ENCODE data around the gene PGAP3. TPM values are rescaled to one million over a fixed set of nuclear protein-coding genes. Genes with fewer than 3 reads are reported as not detected.

PGAP3 gene
- total RNA-seq, 1 experiment from 2014 or later = 5.9 TPM

DNA sequence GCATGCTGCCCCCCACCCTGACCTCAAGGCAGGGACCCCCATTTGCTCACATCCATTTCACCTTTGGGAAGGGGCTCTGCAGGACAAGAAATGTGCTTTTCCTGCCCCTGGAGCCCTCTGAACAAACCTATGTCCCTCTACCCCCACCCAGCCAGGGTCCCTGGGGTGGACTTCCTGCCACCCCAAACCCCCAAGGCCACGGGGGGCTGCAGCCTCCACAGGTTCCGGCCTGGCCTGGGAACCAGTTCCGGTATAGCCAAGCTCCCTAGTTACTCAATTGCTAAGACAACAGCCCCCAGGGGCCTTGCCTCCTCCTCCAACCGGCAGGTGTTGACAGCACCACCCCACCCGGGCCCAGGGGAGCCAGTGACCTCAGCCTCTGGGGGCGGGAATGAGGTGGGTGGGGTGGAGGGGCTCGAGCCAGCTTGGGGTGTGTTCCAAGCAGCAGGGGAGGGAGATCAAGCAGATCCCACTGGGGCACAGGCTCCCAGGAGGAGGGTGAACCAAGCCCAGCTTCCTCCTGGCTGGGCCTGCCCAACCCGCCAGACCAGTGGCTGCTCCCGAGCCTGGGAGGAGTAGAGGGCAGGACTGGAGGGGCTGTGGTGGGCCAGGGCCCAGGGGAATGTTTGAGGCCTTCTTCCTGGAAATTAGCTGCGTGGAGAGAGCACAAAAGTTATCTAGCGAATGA lies 13.0 kb downstream of the PGAP3 start:
- no peak; the same call in 1 of the 2 replicates for ATAC-seq
- Histone ChIP-seq H3K79me2 (ENCODE audit: low read length) (no peaks in the 10 kb centered on the region), H3K4me1 (ENCODE audit: insufficient read depth, low read length) (peaks cover 11% of the 10 kb centered on the region; the same call in 1 of the 2 replicates), H4K20me1 (ENCODE audit: low read length) (no peaks in the 10 kb centered on the region), H3K27me3 (ENCODE audit: low read length) (no peaks in the 10 kb centered on the region), H2AFZ (ENCODE audit: low read length) (no peak overlapping the region), H3K9ac (ENCODE audit: low read length) (no peak overlapping the region), H3K9me3 (ENCODE audit: low read length) (no peaks in the 10 kb centered on the region), H3K4me2 (ENCODE audit: low read length) (peak overlapping the region; percentile 16; the same call in 1 of the 2 replicates), H3K4me3 (ENCODE audit: low read length) (no peak overlapping the region), H3F3A (ENCODE audit: low read length, unreplicated experiment) (no peaks in the 10 kb centered on the region), H3K27ac (ENCODE audit: low read length) (no peak overlapping the region), H3K36me3 (ENCODE audit: low read depth, low read length) (no peaks in the 10 kb centered on the region), H3K9me2 (replicated peaks; ENCODE audit: low read length) (no peaks in the 10 kb centered on the region)
- intact Hi-C loops (cut with micrococcal nuclease) = no loop called here
- POLR2A ChIA-PET (ENCODE audit: unreplicated experiment) = interaction anchor here (0.6 kb wide), 1 partner anchor 106 kb away, joined by 3 read pairs; no protein-coding TSS in a partner anchor
- CTCF ChIA-PET = no interaction called here
- TF ChIP-seq, protein P1, sequence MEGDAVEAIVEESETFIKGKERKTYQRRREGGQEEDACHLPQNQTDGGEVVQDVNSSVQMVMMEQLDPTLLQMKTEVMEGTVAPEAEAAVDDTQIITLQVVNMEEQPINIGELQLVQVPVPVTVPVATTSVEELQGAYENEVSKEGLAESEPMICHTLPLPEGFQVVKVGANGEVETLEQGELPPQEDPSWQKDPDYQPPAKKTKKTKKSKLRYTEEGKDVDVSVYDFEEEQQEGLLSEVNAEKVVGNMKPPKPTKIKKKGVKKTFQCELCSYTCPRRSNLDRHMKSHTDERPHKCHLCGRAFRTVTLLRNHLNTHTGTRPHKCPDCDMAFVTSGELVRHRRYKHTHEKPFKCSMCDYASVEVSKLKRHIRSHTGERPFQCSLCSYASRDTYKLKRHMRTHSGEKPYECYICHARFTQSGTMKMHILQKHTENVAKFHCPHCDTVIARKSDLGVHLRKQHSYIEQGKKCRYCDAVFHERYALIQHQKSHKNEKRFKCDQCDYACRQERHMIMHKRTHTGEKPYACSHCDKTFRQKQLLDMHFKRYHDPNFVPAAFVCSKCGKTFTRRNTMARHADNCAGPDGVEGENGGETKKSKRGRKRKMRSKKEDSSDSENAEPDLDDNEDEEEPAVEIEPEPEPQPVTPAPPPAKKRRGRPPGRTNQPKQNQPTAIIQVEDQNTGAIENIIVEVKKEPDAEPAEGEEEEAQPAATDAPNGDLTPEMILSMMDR (conservative IDR thresholded peaks at IDR 0.05; ENCODE audit: low read depth, low read length) = no peak
- no peak for TF ChIP-seq EZH2phosphoT487 (IDR thresholded peaks at IDR 0.05; ENCODE audit: borderline replicate concordance, low read length)
- no peak for TF ChIP-seq EZH2 (IDR thresholded peaks at IDR 0.05; ENCODE audit: low read length, unreplicated experiment)
- DNase-seq = peak; percentile 36
- BruUV-seq (replicated peaks) = no TSS peak

DNA sequence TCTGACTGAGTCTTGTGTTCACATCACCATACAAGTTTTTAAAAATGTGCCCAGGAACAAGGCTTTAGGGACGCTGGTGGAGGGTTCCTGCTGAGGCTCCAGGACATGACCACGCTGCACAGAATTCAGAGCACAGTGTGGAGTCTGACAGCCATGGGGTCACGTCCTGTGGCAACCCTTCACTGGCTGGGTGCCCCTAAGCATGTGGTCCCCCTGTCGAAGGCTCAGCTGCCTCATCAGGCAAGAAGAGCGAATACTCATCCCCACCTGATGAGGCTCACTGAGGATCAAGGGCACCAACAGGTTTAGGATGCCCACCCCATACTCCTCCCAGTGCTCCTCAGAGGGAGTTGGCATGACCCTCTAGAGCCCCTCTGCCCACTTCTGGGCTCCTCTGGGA lies 13.7 kb downstream of the PGAP3 start:
- DNase-seq = no peak
- H3K4me1 ChIP-seq (ENCODE audit: insufficient read depth, low read length) = peaks cover 11% of the 10 kb centered on the region; the same call in 1 of the 2 replicates
- TF ChIP-seq EZH2phosphoT487 (IDR thresholded peaks at IDR 0.05; ENCODE audit: borderline replicate concordance, low read length) (no peak), EZH2 (IDR thresholded peaks at IDR 0.05; ENCODE audit: low read length, unreplicated experiment) (no peak)
- TF ChIP-seq, protein P1 (conservative IDR thresholded peaks at IDR 0.05; ENCODE audit: low read depth, low read length) = no peak
- no peaks in the 10 kb centered on the region for H3K36me3 ChIP-seq (ENCODE audit: low read depth, low read length)
- no peaks in the 10 kb centered on the region for H4K20me1 ChIP-seq (ENCODE audit: low read length)
- H3K27me3 ChIP-seq (ENCODE audit: low read length) = no peaks in the 10 kb centered on the region
- H3K9ac ChIP-seq (ENCODE audit: low read length) = no peak overlapping the region
- H3K4me2 ChIP-seq (ENCODE audit: low read length) = no peak overlapping the region
- POLR2A ChIA-PET (ENCODE audit: unreplicated experiment) = no interaction called here
- no peak for ATAC-seq
- H2AFZ ChIP-seq (ENCODE audit: low read length) = no peak overlapping the region
- intact Hi-C loops (cut with micrococcal nuclease) = no loop called here
- CTCF ChIA-PET = no interaction called here
- no peak overlapping the region for H3K4me3 ChIP-seq (ENCODE audit: low read length)
- H3F3A ChIP-seq (ENCODE audit: low read length, unreplicated experiment) = no peaks in the 10 kb centered on the region
- H3K27ac ChIP-seq (ENCODE audit: low read length) = no peak overlapping the region
- BruUV-seq (replicated peaks) = no TSS peak
- H3K79me2 ChIP-seq (ENCODE audit: low read length) = no peaks in the 10 kb centered on the region
- H3K9me3 ChIP-seq (ENCODE audit: low read length) = no peaks in the 10 kb centered on the region
- no peaks in the 10 kb centered on the region for H3K9me2 ChIP-seq (replicated peaks; ENCODE audit: low read length)

DNA sequence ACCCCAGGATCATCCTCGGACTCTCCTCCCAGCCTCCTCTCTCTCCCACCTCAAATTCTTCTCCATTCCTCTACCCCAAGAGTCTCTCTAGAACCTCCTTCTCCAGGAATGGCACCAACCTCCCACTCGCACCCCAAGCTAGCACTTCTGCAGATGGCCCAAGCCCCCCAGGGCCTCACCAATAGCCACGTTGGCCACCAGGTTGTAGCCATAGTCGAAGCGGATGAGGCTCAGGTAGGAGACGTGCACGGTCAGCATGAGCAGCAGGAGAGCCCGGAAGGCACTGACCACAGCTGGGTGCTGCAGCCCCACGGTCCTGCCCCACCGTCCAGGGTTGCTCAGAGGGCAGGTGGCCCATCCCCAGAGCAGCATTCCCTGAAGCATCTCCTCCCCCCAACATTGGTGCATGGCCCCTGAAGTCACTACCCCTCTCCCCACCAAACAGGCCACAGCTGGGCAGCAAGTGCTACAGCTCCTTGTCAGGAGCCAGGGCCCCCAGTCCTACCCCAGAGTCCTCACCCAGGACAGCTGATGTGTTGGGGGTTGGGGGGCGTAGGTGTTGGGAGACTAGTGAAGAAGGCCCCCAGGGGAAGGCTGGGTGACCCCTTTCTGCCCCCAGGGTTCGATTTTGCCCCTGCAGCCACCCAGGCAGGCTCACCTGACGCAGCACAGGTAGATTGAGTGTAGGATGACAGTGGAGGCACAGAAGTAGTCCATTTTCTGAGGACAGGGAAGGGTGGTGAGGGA lies 14.3 kb downstream of the PGAP3 start:
- no peaks in the 10 kb centered on the region for H3K27me3 ChIP-seq (ENCODE audit: low read length)
- H3K9me3 ChIP-seq (ENCODE audit: low read length) = no peaks in the 10 kb centered on the region
- H3K36me3 ChIP-seq (ENCODE audit: low read depth, low read length) = no peaks in the 10 kb centered on the region
- H3K9me2 ChIP-seq (replicated peaks; ENCODE audit: low read length) = no peaks in the 10 kb centered on the region
- no peaks in the 10 kb centered on the region for H3K79me2 ChIP-seq (ENCODE audit: low read length)
- peaks cover 14% of the 10 kb centered on the region; the same call in 1 of the 2 replicates for H3K4me1 ChIP-seq (ENCODE audit: insufficient read depth, low read length)
- TF ChIP-seq, protein P1 (conservative IDR thresholded peaks at IDR 0.05; ENCODE audit: low read depth, low read length) = no peak
- TF ChIP-seq EZH2phosphoT487 (IDR thresholded peaks at IDR 0.05; ENCODE audit: borderline replicate concordance, low read length) (no peak), EZH2 (IDR thresholded peaks at IDR 0.05; ENCODE audit: low read length, unreplicated experiment) (no peak)
- no peaks in the 10 kb centered on the region for H3F3A ChIP-seq (ENCODE audit: low read length, unreplicated experiment)
- no peak for DNase-seq
- no TSS peak for BruUV-seq (replicated peaks)
- CTCF ChIA-PET = no interaction called here
- POLR2A ChIA-PET (ENCODE audit: unreplicated experiment) = no interaction called here
- no peak overlapping the region for H3K9ac ChIP-seq (ENCODE audit: low read length)
- no peak for ATAC-seq
- H3K27ac ChIP-seq (ENCODE audit: low read length) = no peak overlapping the region
- no peak overlapping the region for H2AFZ ChIP-seq (ENCODE audit: low read length)
- H3K4me3 ChIP-seq (ENCODE audit: low read length) = no peak overlapping the region
- intact Hi-C loops (cut with micrococcal nuclease) = no loop called here
- no peaks in the 10 kb centered on the region for H4K20me1 ChIP-seq (ENCODE audit: low read length)
- no peak overlapping the region for H3K4me2 ChIP-seq (ENCODE audit: low read length)

Measured in PC-3 (cell line).